NT2/D1 (cell line): Measurements from ENCODE around the gene EPS8L3.

Experiments
- SUZ12 ChIP-seq: IDR thresholded peaks from 2 replicates; pipeline ENCODE4 v1.6.1; 2011; ENCODE audit not compliant: insufficient read length, insufficient read depth; ENCODE audit errors: extremely low read depth
- YY1 ChIP-seq: IDR thresholded peaks from 2 replicates; pipeline ENCODE4 v1.6.1; 2011; ENCODE audit not compliant: insufficient read length, insufficient read depth
- ZNF274 ChIP-seq: IDR thresholded peaks from 2 replicates; pipeline ENCODE4 v1.6.1; 2011; ENCODE audit warnings: mild to moderate bottlenecking, low read depth, low read length

GRCh38 chr1:109786531-109787021 is 22.9 kb upstream of the EPS8L3 start:
- no peak for TF ChIP-seq ZNF274
- TF ChIP-seq SUZ12 = no peak
- no peak for TF ChIP-seq YY1
